Measurements from ENCODE around the gene HNRNPA2B1. TPM values are rescaled to one million over a fixed set of nuclear protein-coding genes. Genes with fewer than 3 reads are reported as not detected.
"Not testable (repeated sequence)": the region's sequence is repeated elsewhere in the genome, so short reads cannot be mapped to it uniquely, and the experiment has no call there.

Gene HNRNPA2B1
- total RNA-seq, 1 experiment from 2014 or later = 145 TPM

DNA sequence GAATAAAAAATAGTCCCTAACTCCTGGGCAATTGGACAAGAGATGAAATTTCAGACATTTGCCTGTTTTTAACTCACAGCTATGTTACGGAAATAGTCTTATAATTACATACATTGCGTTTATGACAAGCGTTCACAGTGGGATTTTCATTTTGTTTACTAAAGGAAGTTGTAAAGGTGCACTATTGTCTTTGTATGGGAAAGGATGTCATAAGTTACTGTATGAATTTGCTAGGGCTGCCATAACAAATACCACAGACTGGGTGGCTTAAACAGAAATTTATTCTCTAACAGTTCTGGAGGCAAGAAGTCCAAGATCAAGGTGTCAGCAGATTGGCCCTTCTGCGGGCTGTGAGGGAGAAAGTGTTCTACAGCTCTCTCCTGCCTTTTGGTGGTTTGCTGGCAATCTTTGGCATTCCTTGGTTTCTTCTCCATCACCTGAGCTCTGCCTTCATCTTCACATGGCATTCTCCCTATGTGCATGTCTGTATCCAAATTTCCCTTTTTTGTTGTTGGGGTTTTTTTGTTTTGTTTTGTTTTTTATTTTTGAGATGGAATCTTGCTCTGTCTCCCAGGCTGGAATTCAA, 42.9 kb downstream of the HNRNPA2B1 start:
- Histone ChIP-seq H3K9me2 (replicated peaks; ENCODE audit: insufficient read depth, low read length) (no peaks in the 10 kb centered on the region), H3K9ac (ENCODE audit: low read length) (no peak overlapping the region), H3K36me3 (ENCODE audit: insufficient read depth, low read length) (no peaks in the 10 kb centered on the region), H3K4me2 (ENCODE audit: low read depth, low read length, poor library complexity, severe bottlenecking) (no peak overlapping the region), H3K27me3 (ENCODE audit: low read length) (no peaks in the 10 kb centered on the region), H3K9me3 (ENCODE audit: low read length) (no peaks in the 10 kb centered on the region), H3K27ac (ENCODE audit: low read length) (no peak overlapping the region), H4K20me1 (ENCODE audit: insufficient read depth, low read depth, low read length) (no peaks in the 10 kb centered on the region), H3K4me3 (ENCODE audit: low read length) (no peak overlapping the region), H3K4me1 (ENCODE audit: low read length) (no peaks in the 10 kb centered on the region), H3K79me2 (ENCODE audit: low read length) (no peaks in the 10 kb centered on the region), H2AFZ (ENCODE audit: low read length) (no peak overlapping the region)
- no peak for DNase-seq

DNA sequence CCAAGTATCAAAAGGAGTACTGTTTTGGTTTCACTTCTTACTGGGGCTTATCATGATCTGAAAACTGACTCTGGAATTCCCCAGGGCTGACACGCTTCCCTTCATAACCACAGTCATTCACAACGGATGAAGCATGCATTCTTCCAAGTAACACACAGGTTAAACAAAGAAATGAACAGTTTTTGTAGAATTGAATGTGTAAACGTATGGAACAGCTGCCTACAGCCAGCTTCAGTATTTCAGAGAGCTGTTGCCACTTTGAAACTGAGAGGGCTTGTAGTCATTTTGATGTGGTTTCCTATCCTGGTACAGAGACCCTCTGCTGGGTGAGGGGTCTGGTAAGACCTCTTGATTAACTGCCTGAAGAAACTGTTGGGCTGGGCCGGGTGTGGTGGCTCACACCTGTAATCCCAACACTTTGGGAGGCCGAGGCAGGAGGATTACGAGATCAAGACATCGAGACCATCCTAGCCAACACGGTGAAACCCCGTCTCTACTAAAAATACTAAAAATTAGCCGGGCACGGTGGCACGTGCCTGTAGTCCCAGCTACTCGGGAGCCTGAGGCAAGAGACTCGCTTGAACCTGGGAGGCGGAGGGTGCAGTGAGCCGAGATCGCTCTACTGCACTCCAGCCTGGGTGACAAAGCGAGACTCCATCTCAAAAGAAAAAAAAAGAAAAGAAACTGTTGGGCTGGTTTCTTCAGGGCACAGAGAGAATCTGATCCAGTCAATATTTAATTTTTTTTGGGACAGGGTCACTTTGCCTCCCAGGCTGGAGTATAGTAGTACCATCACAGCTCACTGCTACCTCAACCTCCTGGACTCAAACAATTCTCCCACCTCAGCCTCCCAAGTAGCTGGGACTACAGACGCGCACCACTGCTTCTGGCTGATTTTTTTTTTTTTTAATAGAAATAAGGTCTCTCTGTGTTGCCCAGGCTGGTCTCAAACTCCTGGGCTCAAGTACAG, 43.8 kb downstream of the HNRNPA2B1 start:
- no peak for DNase-seq
- no peaks in the 10 kb centered on the region for H3K4me1 ChIP-seq (ENCODE audit: low read length)
- H3K36me3 ChIP-seq (ENCODE audit: insufficient read depth, low read length) = no peaks in the 10 kb centered on the region
- H3K9ac ChIP-seq (ENCODE audit: low read length) = no peak overlapping the region
- H3K4me2 ChIP-seq (ENCODE audit: low read depth, low read length, poor library complexity, severe bottlenecking) = no peak overlapping the region
- H3K9me3 ChIP-seq (ENCODE audit: low read length) = no peaks in the 10 kb centered on the region
- no peak overlapping the region for H3K27ac ChIP-seq (ENCODE audit: low read length)
- H3K4me3 ChIP-seq (ENCODE audit: low read length) = no peak overlapping the region
- H2AFZ ChIP-seq (ENCODE audit: low read length) = no peak overlapping the region
- H3K79me2 ChIP-seq (ENCODE audit: low read length) = no peaks in the 10 kb centered on the region
- no peaks in the 10 kb centered on the region for H3K27me3 ChIP-seq (ENCODE audit: low read length)
- H3K9me2 ChIP-seq (replicated peaks; ENCODE audit: insufficient read depth, low read length) = no peaks in the 10 kb centered on the region
- no peaks in the 10 kb centered on the region for H4K20me1 ChIP-seq (ENCODE audit: insufficient read depth, low read depth, low read length)

DNA sequence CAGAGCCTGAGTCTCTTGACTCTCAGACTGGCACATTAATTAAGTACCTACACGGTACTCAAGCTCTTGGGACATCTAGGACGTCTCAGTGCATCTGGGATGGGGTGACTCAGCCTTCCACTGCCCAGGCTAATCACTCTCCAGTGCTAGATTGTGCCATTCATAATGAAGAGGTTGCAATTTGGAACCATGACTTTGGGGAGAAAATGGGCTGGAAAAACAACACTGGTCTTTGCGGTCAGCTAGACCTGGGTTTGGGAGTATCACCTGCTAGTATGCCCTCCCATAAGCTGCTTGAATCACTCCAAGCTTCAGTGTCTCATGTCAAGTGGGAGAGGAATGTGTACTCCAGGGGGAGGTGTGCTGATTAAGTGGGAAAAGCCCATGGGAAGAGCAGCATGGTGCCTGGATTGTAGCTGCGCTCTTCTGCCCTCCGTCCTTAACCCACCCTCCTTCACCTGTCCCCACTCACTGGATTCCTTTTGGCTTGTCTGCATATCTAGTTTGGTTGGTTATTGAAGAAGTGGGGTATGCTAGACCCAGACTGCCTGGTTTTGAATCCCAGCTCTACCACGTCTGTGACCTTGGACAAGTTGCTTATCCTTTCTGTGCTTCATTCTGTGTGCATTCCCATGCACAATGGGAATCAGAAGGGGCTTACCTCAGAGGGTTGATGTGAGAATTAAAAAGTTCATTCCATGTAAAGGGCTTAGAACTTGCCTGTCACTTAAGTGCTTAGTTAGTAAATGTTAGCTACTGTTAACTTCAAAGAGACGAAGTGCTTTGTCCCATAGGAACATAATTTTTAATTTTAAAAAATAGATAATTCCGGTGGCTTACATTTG, 44.8 kb downstream of the HNRNPA2B1 start:
- Histone ChIP-seq H4K20me1 (ENCODE audit: insufficient read depth, low read depth, low read length) (no peaks in the 10 kb centered on the region), H3K4me3 (ENCODE audit: low read length) (no peak overlapping the region), H3K4me2 (ENCODE audit: low read depth, low read length, poor library complexity, severe bottlenecking) (no peak overlapping the region), H3K27ac (ENCODE audit: low read length) (no peak overlapping the region), H2AFZ (ENCODE audit: low read length) (no peak overlapping the region), H3K36me3 (ENCODE audit: insufficient read depth, low read length) (no peaks in the 10 kb centered on the region), H3K9me2 (replicated peaks; ENCODE audit: insufficient read depth, low read length) (no peaks in the 10 kb centered on the region), H3K79me2 (ENCODE audit: low read length) (no peaks in the 10 kb centered on the region), H3K9me3 (ENCODE audit: low read length) (no peaks in the 10 kb centered on the region), H3K27me3 (ENCODE audit: low read length) (no peaks in the 10 kb centered on the region), H3K9ac (ENCODE audit: low read length) (no peak overlapping the region), H3K4me1 (ENCODE audit: low read length) (no peaks in the 10 kb centered on the region)
- DNase-seq = no peak

DNA sequence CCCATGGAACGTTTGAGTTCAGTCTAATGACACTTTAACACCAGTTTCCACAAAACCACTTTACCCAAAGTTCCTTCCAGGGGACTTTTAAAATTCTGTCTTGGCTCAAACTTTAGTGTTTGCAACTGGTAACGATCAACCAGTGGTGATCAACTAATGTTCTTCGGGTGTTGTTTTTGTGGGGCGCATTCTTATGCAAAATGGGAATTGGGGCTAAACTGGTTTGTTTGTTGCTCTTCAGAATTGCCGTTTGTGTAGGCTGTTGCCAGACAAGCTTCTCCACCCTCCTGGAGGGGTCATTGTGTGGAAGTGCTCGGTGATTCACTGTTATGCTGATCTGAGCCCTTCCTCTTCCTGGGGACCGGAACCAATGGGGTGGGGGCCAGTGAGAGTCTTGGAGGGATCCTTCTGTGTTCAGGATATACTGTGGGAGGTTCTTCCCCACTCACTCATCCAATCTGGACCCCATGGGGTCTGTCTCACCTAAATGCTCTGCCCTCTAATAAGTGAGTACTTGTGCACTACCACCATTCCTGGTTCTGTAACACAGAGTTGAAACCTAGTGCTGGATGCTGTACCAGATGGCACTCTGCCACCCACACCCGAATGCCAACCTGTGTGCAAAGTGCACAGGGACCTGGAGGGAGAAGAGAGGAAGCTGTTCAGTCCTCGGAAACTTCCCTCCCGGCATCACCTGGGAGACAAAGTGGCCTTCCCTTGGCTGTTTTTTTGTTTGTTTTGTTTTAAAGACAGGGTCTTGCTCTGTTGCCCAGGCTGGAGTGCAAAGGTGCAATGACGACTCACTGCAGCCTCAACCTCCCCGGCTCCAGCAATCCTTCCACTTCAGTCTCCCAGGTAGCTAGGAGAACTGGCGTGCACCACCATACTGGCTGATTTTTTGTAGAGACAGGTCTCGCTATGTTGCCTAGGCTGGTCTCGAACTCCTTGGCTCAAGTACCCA, 46.4 kb downstream of the HNRNPA2B1 start:
- no peak overlapping the region for H2AFZ ChIP-seq (ENCODE audit: low read length)
- H3K4me1 ChIP-seq (ENCODE audit: low read length) = no peaks in the 10 kb centered on the region
- H3K9me2 ChIP-seq (replicated peaks; ENCODE audit: insufficient read depth, low read length) = no peaks in the 10 kb centered on the region
- no peaks in the 10 kb centered on the region for H3K36me3 ChIP-seq (ENCODE audit: insufficient read depth, low read length)
- no peak overlapping the region for H3K9ac ChIP-seq (ENCODE audit: low read length)
- H3K9me3 ChIP-seq (ENCODE audit: low read length) = no peaks in the 10 kb centered on the region
- H3K4me3 ChIP-seq (ENCODE audit: low read length) = no peak overlapping the region
- H3K27ac ChIP-seq (ENCODE audit: low read length) = no peak overlapping the region
- no peak overlapping the region for H3K4me2 ChIP-seq (ENCODE audit: low read depth, low read length, poor library complexity, severe bottlenecking)
- H3K79me2 ChIP-seq (ENCODE audit: low read length) = no peaks in the 10 kb centered on the region
- no peak for DNase-seq
- no peaks in the 10 kb centered on the region for H4K20me1 ChIP-seq (ENCODE audit: insufficient read depth, low read depth, low read length)
- H3K27me3 ChIP-seq (ENCODE audit: low read length) = no peaks in the 10 kb centered on the region

DNA sequence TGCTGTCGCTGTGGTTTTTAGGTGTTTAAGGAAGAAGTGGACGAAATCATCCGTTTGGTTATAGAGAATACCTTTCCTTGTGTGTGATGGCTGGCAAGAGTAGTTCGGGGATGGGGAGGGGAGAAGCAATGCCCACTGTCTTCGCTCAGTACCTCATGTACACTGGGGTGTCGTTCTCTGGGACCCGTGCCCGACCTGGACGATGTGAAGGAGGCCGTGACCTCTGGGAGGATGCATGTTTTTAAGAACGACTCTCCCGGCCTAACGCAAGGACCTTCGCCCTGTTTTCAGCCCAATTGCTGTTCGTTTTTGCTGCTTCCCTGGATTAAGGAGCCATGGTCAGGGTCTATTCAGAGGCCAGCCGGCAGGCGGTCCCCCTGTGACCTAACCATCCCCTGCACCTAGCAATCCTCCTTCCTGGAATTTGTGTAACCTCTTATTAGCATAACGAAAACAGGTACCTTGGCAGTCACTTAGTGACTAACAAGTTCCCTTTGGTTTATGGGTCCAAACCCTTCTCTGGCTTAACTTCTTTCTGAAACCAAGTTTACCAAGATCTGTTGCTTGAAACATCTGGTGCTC, 47.2 kb downstream of the HNRNPA2B1 start:
- no peaks in the 10 kb centered on the region for H3K9me2 ChIP-seq (replicated peaks; ENCODE audit: insufficient read depth, low read length)
- H3K4me2 ChIP-seq (ENCODE audit: low read depth, low read length, poor library complexity, severe bottlenecking) = no peak overlapping the region
- no peaks in the 10 kb centered on the region for H3K4me1 ChIP-seq (ENCODE audit: low read length)
- no peak overlapping the region for H3K27ac ChIP-seq (ENCODE audit: low read length)
- no peak for DNase-seq
- H3K79me2 ChIP-seq (ENCODE audit: low read length) = no peaks in the 10 kb centered on the region
- no peak overlapping the region for H3K9ac ChIP-seq (ENCODE audit: low read length)
- no peak overlapping the region for H2AFZ ChIP-seq (ENCODE audit: low read length)
- no peaks in the 10 kb centered on the region for H3K36me3 ChIP-seq (ENCODE audit: insufficient read depth, low read length)
- H3K9me3 ChIP-seq (ENCODE audit: low read length) = no peaks in the 10 kb centered on the region
- no peaks in the 10 kb centered on the region for H3K27me3 ChIP-seq (ENCODE audit: low read length)
- no peak overlapping the region for H3K4me3 ChIP-seq (ENCODE audit: low read length)
- no peaks in the 10 kb centered on the region for H4K20me1 ChIP-seq (ENCODE audit: insufficient read depth, low read depth, low read length)

DNA sequence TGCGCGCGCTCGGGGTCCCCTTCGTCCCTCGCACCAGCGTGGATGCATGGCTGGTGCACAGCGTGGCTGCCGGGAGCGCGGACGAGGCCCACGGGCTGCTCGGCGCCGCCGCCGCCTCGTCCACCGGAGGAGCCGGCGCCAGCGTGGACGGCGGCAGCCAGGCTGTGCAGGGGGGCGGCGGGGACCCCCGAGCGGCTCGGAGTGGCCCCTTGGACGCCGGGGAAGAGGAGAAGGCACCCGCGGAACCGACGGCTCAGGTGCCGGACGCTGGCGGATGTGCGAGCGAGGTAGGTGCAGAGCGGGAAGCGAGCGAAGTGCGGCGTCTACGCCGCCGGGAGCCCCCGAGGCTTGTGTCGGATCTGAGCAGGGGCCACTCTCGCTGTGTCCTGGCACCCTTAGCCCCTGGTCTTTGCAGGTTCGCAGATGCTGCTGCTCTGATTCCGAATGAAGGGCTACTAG, 47.7 kb downstream of the HNRNPA2B1 start:
- DNase-seq; H3K79me2 ChIP-seq (ENCODE audit: low read length): not testable (repeated sequence)

DNA sequence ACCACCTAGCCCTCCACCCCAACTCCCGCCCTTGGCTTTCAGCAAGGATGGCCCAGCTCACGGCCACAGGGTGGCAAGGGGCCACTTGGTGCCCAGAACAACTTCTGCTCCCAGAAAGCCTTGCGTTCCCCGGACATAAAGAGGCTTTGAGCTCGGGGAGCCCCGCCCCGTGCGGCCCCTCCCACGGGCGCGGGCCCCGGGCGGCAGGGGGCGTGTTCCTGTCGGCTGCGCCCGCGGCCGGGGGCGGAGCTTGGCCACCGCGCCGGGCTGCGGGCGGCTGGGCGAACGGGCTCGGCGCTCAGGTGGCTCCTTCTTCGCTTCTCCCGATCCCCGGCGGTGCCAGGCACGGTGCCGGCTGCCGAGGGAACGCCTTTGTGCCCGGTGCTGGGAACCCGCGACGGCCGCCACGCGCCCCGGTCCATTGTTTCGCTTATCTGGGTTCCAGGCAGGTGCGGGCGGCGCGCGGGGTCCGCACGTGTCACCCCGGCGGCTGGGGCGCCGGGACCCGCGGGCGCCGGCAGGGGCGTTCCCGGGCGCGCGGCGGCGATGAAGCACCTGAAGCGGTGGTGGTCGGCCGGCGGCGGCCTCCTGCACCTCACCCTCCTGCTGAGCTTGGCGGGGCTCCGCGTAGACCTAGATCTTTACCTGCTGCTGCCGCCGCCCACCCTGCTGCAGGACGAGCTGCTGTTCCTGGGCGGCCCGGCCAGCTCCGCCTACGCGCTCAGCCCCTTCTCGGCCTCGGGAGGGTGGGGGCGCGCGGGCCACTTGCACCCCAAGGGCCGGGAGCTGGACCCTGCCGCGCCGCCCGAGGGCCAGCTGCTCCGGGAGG, 48.4 kb downstream of the HNRNPA2B1 start, which contains the start of gene NFE2L3:
TSS of gene NFE2L3 (plus strand) at position 246 of the 829 bp plus-strand sequence. CDS start at position 547, 301 bp downstream.
- Histone ChIP-seq H4K20me1 (ENCODE audit: insufficient read depth, low read depth, low read length) (no peaks in the 10 kb centered on the region), H3K27me3 (ENCODE audit: low read length) (no peaks in the 10 kb centered on the region), H3K4me1 (ENCODE audit: low read length) (no peaks in the 10 kb centered on the region), H2AFZ (ENCODE audit: low read length) (no peak within 1 kb of the TSS), H3K79me2 (ENCODE audit: low read length) (no peaks in the 10 kb centered on the region), H3K27ac (ENCODE audit: low read length) (no peak within 1 kb of the TSS), H3K9me2 (replicated peaks; ENCODE audit: insufficient read depth, low read length) (no peaks in the 10 kb centered on the region), H3K4me2 (ENCODE audit: low read depth, low read length, poor library complexity, severe bottlenecking) (no peak within 1 kb of the TSS), H3K9me3 (ENCODE audit: low read length) (no peaks in the 10 kb centered on the region), H3K36me3 (ENCODE audit: insufficient read depth, low read length) (no peaks in the 10 kb centered on the region), H3K9ac (ENCODE audit: low read length) (no peak within 1 kb of the TSS), H3K4me3 (ENCODE audit: low read length) (no peak within 1 kb of the TSS)
- DNase-seq = no peak

More for the DNA sequence above, 47.7 kb downstream of the HNRNPA2B1 start:
- H3K27ac ChIP-seq (ENCODE audit: low read length); H3K9ac ChIP-seq (ENCODE audit: low read length); H3K4me2 ChIP-seq (ENCODE audit: low read depth, low read length, poor library complexity, severe bottlenecking); H3K9me2 ChIP-seq (replicated peaks; ENCODE audit: insufficient read depth, low read length); H4K20me1 ChIP-seq (ENCODE audit: insufficient read depth, low read depth, low read length); H2AFZ ChIP-seq (ENCODE audit: low read length); H3K4me1 ChIP-seq (ENCODE audit: low read length); H3K4me3 ChIP-seq (ENCODE audit: low read length); H3K36me3 ChIP-seq (ENCODE audit: insufficient read depth, low read length); H3K27me3 ChIP-seq (ENCODE audit: low read length); H3K9me3 ChIP-seq (ENCODE audit: low read length): not testable (repeated sequence)
